ENCODE data around the gene ABCA7. TPM values are rescaled to one million over a fixed set of nuclear protein-coding genes. Genes with fewer than 3 reads are reported as not detected.

Gene ABCA7
- polyA plus RNA-seq, 1 donor from 2014 or later = 51.8 TPM

DNA sequence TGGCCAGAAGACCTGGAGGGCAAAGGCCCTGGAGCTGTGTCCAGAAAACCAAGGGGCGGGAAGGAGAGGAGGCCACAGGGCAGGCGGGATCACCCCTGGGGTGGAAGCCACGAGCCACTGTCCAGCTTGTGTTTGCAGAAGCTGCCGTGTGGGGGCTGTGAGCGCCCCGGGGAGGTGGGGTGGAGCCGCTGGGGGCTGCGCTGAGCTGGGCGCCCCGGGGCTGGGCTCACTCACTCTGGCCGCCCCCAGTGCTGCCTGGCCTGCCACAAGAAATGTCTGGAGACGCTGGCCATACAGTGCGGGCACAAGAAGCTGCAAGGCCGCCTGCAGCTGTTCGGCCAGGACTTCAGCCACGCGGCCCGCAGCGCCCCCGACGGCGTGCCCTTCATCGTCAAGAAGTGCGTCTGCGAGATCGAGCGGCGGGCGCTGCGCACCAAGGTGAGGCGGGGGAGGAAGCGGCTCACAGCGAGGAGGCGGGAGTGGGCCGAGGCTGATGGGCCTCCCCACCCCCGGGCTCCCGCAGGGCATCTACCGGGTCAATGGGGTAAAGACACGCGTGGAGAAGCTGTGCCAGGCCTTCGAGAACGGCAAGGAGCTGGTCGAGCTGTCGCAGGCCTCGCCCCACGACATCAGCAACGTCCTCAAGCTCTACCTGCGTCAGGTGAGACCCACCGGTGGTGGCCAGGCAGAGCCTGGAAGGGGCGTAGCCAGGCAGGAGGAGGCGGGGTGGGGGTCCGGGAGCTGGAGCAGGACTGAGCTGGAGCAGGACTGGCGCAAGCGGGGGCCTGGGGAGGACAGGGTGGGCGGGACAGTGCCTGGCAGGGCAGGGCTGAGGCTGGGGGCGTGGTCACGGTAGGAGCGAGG lies 41.6 kb downstream of the ABCA7 start:
- Histone ChIP-seq H3K27ac (ENCODE audit: low read length) (no peak overlapping the region), H3K4me2 (ENCODE audit: low read length) (no peak overlapping the region), H3K79me2 (replicated peaks; ENCODE audit: insufficient read depth, low read length) (no peaks in the 10 kb centered on the region), H4K20me1 (ENCODE audit: insufficient read depth) (no peaks in the 10 kb centered on the region), H3K36me3 (ENCODE audit: insufficient read depth, low read length) (no peaks in the 10 kb centered on the region), H3K9me2 (ENCODE audit: insufficient read depth, low read length) (no peaks in the 10 kb centered on the region), H3K9me3 (ENCODE audit: low read length) (no peaks in the 10 kb centered on the region), H3K4me3 (ENCODE audit: low read length) (no peak overlapping the region), H3F3A (ENCODE audit: insufficient read depth, low read length, poor library complexity, severe bottlenecking) (no peaks in the 10 kb centered on the region), H2AFZ (ENCODE audit: low read depth, low read length) (no peak overlapping the region), H3K9ac (ENCODE audit: low read length) (no peak overlapping the region), H3K27me3 (ENCODE audit: insufficient read depth, low read depth, low read length) (no peaks in the 10 kb centered on the region)
- TF ChIP-seq, protein P1, sequence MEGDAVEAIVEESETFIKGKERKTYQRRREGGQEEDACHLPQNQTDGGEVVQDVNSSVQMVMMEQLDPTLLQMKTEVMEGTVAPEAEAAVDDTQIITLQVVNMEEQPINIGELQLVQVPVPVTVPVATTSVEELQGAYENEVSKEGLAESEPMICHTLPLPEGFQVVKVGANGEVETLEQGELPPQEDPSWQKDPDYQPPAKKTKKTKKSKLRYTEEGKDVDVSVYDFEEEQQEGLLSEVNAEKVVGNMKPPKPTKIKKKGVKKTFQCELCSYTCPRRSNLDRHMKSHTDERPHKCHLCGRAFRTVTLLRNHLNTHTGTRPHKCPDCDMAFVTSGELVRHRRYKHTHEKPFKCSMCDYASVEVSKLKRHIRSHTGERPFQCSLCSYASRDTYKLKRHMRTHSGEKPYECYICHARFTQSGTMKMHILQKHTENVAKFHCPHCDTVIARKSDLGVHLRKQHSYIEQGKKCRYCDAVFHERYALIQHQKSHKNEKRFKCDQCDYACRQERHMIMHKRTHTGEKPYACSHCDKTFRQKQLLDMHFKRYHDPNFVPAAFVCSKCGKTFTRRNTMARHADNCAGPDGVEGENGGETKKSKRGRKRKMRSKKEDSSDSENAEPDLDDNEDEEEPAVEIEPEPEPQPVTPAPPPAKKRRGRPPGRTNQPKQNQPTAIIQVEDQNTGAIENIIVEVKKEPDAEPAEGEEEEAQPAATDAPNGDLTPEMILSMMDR (IDR thresholded peaks at IDR 0.05; ENCODE audit: poor library complexity, severe bottlenecking) = no peak
- TF ChIP-seq SMC3 (conservative IDR thresholded peaks at IDR 0.05; ENCODE audit: poor library complexity) (no peak), EP300 (conservative IDR thresholded peaks at IDR 0.05; ENCODE audit: poor library complexity, severe bottlenecking) (no peak), MXI1 (conservative IDR thresholded peaks at IDR 0.05; ENCODE audit: poor library complexity, severe bottlenecking) (no peak), EZH2 (IDR thresholded peaks at IDR 0.05; ENCODE audit: borderline replicate concordance, insufficient read depth, low read length, poor library complexity, severe bottlenecking) (no peak), RAD21 (conservative IDR thresholded peaks at IDR 0.05) (no peak), TAF1 (IDR thresholded peaks at IDR 0.05; ENCODE audit: low read depth) (no peak), POLR2AphosphoS5 (IDR thresholded peaks at IDR 0.05) (no peak)

GRCh38 chr19:1082165-1082927 lies 42.4 kb downstream of the ABCA7 start:
- Histone ChIP-seq H3K27me3 (ENCODE audit: insufficient read depth, low read depth, low read length) (no peaks in the 10 kb centered on the region), H3K9me2 (ENCODE audit: insufficient read depth, low read length) (no peaks in the 10 kb centered on the region), H3K9me3 (ENCODE audit: low read length) (no peaks in the 10 kb centered on the region), H3F3A (ENCODE audit: insufficient read depth, low read length, poor library complexity, severe bottlenecking) (no peaks in the 10 kb centered on the region), H3K9ac (ENCODE audit: low read length) (no peak overlapping the region), H3K4me3 (ENCODE audit: low read length) (no peak overlapping the region), H3K36me3 (ENCODE audit: insufficient read depth, low read length) (no peaks in the 10 kb centered on the region), H3K4me2 (ENCODE audit: low read length) (no peak overlapping the region), H2AFZ (ENCODE audit: low read depth, low read length) (no peak overlapping the region), H3K27ac (ENCODE audit: low read length) (no peak overlapping the region), H3K79me2 (replicated peaks; ENCODE audit: insufficient read depth, low read length) (no peaks in the 10 kb centered on the region), H4K20me1 (ENCODE audit: insufficient read depth) (no peaks in the 10 kb centered on the region)
- TF ChIP-seq POLR2AphosphoS5 (IDR thresholded peaks at IDR 0.05) = no peak
- TF ChIP-seq EP300 (conservative IDR thresholded peaks at IDR 0.05; ENCODE audit: poor library complexity, severe bottlenecking) = no peak
- TF ChIP-seq SMC3 (conservative IDR thresholded peaks at IDR 0.05; ENCODE audit: poor library complexity) = no peak
- TF ChIP-seq EZH2 (IDR thresholded peaks at IDR 0.05; ENCODE audit: borderline replicate concordance, insufficient read depth, low read length, poor library complexity, severe bottlenecking) = no peak
- TF ChIP-seq RAD21 (conservative IDR thresholded peaks at IDR 0.05) = no peak
- TF ChIP-seq TAF1 (IDR thresholded peaks at IDR 0.05; ENCODE audit: low read depth) = no peak
- TF ChIP-seq MXI1 (conservative IDR thresholded peaks at IDR 0.05; ENCODE audit: poor library complexity, severe bottlenecking) = no peak
- TF ChIP-seq, protein P1 (IDR thresholded peaks at IDR 0.05; ENCODE audit: poor library complexity, severe bottlenecking) = no peak
- TF ChIP-seq, protein P2, sequence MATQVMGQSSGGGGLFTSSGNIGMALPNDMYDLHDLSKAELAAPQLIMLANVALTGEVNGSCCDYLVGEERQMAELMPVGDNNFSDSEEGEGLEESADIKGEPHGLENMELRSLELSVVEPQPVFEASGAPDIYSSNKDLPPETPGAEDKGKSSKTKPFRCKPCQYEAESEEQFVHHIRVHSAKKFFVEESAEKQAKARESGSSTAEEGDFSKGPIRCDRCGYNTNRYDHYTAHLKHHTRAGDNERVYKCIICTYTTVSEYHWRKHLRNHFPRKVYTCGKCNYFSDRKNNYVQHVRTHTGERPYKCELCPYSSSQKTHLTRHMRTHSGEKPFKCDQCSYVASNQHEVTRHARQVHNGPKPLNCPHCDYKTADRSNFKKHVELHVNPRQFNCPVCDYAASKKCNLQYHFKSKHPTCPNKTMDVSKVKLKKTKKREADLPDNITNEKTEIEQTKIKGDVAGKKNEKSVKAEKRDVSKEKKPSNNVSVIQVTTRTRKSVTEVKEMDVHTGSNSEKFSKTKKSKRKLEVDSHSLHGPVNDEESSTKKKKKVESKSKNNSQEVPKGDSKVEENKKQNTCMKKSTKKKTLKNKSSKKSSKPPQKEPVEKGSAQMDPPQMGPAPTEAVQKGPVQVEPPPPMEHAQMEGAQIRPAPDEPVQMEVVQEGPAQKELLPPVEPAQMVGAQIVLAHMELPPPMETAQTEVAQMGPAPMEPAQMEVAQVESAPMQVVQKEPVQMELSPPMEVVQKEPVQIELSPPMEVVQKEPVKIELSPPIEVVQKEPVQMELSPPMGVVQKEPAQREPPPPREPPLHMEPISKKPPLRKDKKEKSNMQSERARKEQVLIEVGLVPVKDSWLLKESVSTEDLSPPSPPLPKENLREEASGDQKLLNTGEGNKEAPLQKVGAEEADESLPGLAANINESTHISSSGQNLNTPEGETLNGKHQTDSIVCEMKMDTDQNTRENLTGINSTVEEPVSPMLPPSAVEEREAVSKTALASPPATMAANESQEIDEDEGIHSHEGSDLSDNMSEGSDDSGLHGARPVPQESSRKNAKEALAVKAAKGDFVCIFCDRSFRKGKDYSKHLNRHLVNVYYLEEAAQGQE (IDR thresholded peaks at IDR 0.05; ENCODE audit: borderline replicate concordance) = no peak
